Neural cell (in vitro differentiated cells): ENCODE results near the gene SH3TC2. TPM values are rescaled to one million over a fixed set of nuclear protein-coding genes. Genes with fewer than 3 reads are reported as not detected.

Experiments
- H2AFZ ChIP-seq: fragments of 200-600, 300-800 bp; sonication (generic), shearing (Covaris generic); 2 replicates; pipeline ENCODE4 v1.6.0; 2014; ENCODE audit warnings: low read depth, mild to moderate bottlenecking, antibody characterized with exemption, low read length, moderate library complexity
- H3F3A ChIP-seq: fragments of 200-600 bp; shearing (Covaris generic); 2 replicates; pipeline ENCODE4 v1.6.1; 2016; ENCODE audit warnings: mild to moderate bottlenecking, moderate library complexity, mixed read lengths, antibody characterized with exemption, low read length; ENCODE audit not compliant: insufficient read depth, poor library complexity, severe bottlenecking
- H3K27ac ChIP-seq: fragments of 200-600, 300-800 bp; sonication (generic), shearing (Covaris generic); 2 replicates; pipeline ENCODE4 v1.5.1; 2014; ENCODE audit warnings: mild to moderate bottlenecking, low read length, moderate library complexity
- H3K27me3 ChIP-seq: fragments of 300-800, 200-600 bp; sonication (generic), shearing (Covaris generic); 2 replicates; pipeline ENCODE4 v1.6.0; 2014; ENCODE audit warnings: mild to moderate bottlenecking, low read depth, low read length, moderate library complexity; ENCODE audit not compliant: insufficient read depth
- H3K36me3 ChIP-seq: fragments of 300-800, 200-600 bp; sonication (generic), shearing (Covaris generic); 2 replicates; pipeline ENCODE4 v1.5.1; 2014; ENCODE audit warnings: mild to moderate bottlenecking, antibody characterized with exemption, low read length, moderate library complexity; ENCODE audit not compliant: insufficient read depth
- H3K4me2 ChIP-seq: fragments of 300-800, 200-600 bp; sonication (generic), shearing (Covaris generic); 2 replicates; pipeline ENCODE4 v1.6.0; 2014; ENCODE audit warnings: mild to moderate bottlenecking, low read length
- H3K4me3 ChIP-seq: fragments of 300-800, 200-600 bp; sonication (generic), shearing (Covaris generic); 2 replicates; pipeline ENCODE4 v1.5.1; 2014; ENCODE audit warnings: mild to moderate bottlenecking, low read length, moderate library complexity
- H3K79me2 ChIP-seq: fragments of 200-600 bp; shearing (Covaris generic); replicated peaks from 2 replicates; pipeline ENCODE4 v1.6.0; 2014; ENCODE audit warnings: mild to moderate bottlenecking, low read length, moderate library complexity; ENCODE audit not compliant: insufficient read depth
- H3K9ac ChIP-seq: fragments of 300-800, 200-600 bp; sonication (generic), shearing (Covaris generic); 2 replicates; pipeline ENCODE4 v1.6.1; 2016; ENCODE audit warnings: mild to moderate bottlenecking, low read length, mixed read lengths
- H3K9me2 ChIP-seq: fragments of 200-600 bp; shearing (Covaris generic); 2 replicates; pipeline ENCODE4 v1.6.1; 2016; ENCODE audit warnings: mild to moderate bottlenecking, low read length, mixed read lengths; ENCODE audit not compliant: insufficient read depth
- H3K9me3 ChIP-seq: fragments of 200-600, 300-800 bp; sonication (generic), shearing (Covaris generic); 2 replicates; pipeline ENCODE4 v1.6.1; 2016; ENCODE audit warnings: mild to moderate bottlenecking, mixed run types, low read length, moderate library complexity, mixed read lengths
- H4K20me1 ChIP-seq: fragments of 200-600 bp; shearing (Covaris generic); 2 replicates; pipeline ENCODE4 v1.6.1; 2016; ENCODE audit warnings: mild to moderate bottlenecking, mixed run types; ENCODE audit not compliant: insufficient read depth
- EP300 ChIP-seq: fragments of 450-650 bp; conservative IDR thresholded peaks from 2 replicates; pipeline ENCODE4 v1.6.1; 2014; ENCODE audit warnings: antibody characterized with exemption, mild to moderate bottlenecking, moderate library complexity; ENCODE audit not compliant: poor library complexity, severe bottlenecking
- EZH2 ChIP-seq: fragments of 200-600, 300-800 bp; shearing (Covaris generic), sonication (generic); IDR thresholded peaks from 2 replicates; pipeline ENCODE4 v1.6.1; 2014; ENCODE audit warnings: antibody characterized with exemption, low read length, borderline replicate concordance, mild to moderate bottlenecking; ENCODE audit not compliant: insufficient read depth, poor library complexity, severe bottlenecking
- MXI1 ChIP-seq: fragments of 450-650 bp; conservative IDR thresholded peaks from 2 replicates; pipeline ENCODE4 v1.6.1; 2014; ENCODE audit warnings: antibody characterized with exemption, mild to moderate bottlenecking; ENCODE audit not compliant: poor library complexity, severe bottlenecking
- POLR2AphosphoS5 ChIP-seq: IDR thresholded peaks from 2 replicates; pipeline ENCODE4 v1.6.1; 2012
- RAD21 ChIP-seq: fragments of 450-650 bp; conservative IDR thresholded peaks from 2 replicates; pipeline ENCODE4 v1.6.1; 2014; ENCODE audit warnings: antibody characterized with exemption, mild to moderate bottlenecking, moderate library complexity
- SMC3 ChIP-seq: fragments of 450-650 bp; conservative IDR thresholded peaks from 2 replicates; pipeline ENCODE4 v1.6.1; 2014; ENCODE audit warnings: antibody characterized with exemption, mild to moderate bottlenecking, moderate library complexity; ENCODE audit not compliant: poor library complexity
- TAF1 ChIP-seq: IDR thresholded peaks from 2 replicates; pipeline ENCODE4 v1.6.1; 2012; ENCODE audit warnings: low read depth
- polyA plus RNA-seq: library from polyadenylated mRNA; depleted of rRNA; stranded (reverse); fragments of >200 nt; gene quantifications from 2 replicates; pipeline ENCODE4 v1.2.3, GENCODE V29; 2014
- TF ChIP-seq, protein P1 (sequence below): IDR thresholded peaks from 2 replicates; pipeline ENCODE4 v1.6.1; 2012; ENCODE audit warnings: borderline replicate concordance
- TF ChIP-seq, protein P2 (sequence below): fragments of 450-650 bp; IDR thresholded peaks from 2 replicates; pipeline ENCODE4 v1.5.1; 2014; ENCODE audit warnings: antibody characterized with exemption, mild to moderate bottlenecking, moderate library complexity; ENCODE audit not compliant: poor library complexity, severe bottlenecking

The SH3TC2 gene
- polyA plus RNA-seq, 1 donor from 2014 or later, result not detected

DNA sequence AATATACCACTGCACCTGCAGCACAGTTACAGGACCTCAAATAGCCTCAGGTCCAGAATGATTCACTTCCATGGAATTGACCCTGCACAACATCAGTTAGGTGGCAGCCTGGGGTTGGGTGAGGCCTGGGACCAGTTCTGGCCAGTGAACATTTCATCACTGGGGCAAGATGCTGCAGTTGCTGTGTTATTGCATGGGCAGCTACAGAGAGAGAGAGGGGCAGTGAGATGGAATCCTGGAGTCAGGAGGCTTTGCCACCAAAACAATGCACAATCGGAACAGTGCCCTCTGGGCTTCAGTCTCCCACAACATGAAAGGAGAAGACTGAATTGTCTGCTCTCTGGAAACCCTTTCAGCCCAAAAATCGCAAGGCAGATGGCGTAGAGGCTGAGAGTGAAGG is 51.8 kb downstream of the SH3TC2 start:
- H3K27ac ChIP-seq, result no peak overlapping the region

DNA sequence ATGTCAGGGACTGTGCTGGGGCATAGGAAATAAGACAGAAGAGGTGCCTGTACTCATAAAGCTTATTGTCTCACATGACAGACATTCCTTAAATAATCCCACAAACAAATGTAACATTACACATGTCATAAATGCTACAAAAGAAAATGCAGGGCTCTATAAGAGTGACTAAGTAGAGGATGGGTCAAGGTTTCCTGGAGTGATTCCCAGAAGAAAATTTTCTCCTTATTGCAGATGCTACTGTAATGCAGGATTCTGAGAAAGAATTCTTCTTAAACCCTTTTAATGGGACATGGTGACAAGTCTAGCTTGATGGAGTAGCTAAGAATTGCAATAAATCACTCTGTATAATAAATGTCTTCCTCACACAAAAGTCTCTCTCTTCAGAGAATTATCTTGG is 55.7 kb downstream of the SH3TC2 start:
- no peaks in the 10 kb centered on the region for H3K36me3 ChIP-seq
- no peaks in the 10 kb centered on the region for H3F3A ChIP-seq
- H3K9ac ChIP-seq, result no peak overlapping the region
- no peaks in the 10 kb centered on the region for H3K9me3 ChIP-seq
- H3K79me2 ChIP-seq, result no peaks in the 10 kb centered on the region
- no peak overlapping the region for H3K4me3 ChIP-seq
- no peaks in the 10 kb centered on the region for H4K20me1 ChIP-seq
- no peak overlapping the region for H3K27ac ChIP-seq
- TF ChIP-seq MXI1, result no peak
- TF ChIP-seq EP300, result no peak
- TF ChIP-seq SMC3, result no peak
- no peak for TF ChIP-seq TAF1
- TF ChIP-seq, protein P1, sequence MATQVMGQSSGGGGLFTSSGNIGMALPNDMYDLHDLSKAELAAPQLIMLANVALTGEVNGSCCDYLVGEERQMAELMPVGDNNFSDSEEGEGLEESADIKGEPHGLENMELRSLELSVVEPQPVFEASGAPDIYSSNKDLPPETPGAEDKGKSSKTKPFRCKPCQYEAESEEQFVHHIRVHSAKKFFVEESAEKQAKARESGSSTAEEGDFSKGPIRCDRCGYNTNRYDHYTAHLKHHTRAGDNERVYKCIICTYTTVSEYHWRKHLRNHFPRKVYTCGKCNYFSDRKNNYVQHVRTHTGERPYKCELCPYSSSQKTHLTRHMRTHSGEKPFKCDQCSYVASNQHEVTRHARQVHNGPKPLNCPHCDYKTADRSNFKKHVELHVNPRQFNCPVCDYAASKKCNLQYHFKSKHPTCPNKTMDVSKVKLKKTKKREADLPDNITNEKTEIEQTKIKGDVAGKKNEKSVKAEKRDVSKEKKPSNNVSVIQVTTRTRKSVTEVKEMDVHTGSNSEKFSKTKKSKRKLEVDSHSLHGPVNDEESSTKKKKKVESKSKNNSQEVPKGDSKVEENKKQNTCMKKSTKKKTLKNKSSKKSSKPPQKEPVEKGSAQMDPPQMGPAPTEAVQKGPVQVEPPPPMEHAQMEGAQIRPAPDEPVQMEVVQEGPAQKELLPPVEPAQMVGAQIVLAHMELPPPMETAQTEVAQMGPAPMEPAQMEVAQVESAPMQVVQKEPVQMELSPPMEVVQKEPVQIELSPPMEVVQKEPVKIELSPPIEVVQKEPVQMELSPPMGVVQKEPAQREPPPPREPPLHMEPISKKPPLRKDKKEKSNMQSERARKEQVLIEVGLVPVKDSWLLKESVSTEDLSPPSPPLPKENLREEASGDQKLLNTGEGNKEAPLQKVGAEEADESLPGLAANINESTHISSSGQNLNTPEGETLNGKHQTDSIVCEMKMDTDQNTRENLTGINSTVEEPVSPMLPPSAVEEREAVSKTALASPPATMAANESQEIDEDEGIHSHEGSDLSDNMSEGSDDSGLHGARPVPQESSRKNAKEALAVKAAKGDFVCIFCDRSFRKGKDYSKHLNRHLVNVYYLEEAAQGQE, result no peak
- no peak for TF ChIP-seq RAD21
- no peaks in the 10 kb centered on the region for H3K9me2 ChIP-seq
- no peak overlapping the region for H2AFZ ChIP-seq
- no peaks in the 10 kb centered on the region for H3K27me3 ChIP-seq
- no peak overlapping the region for H3K4me2 ChIP-seq

More for the DNA sequence above, 51.8 kb downstream of the SH3TC2 start:
- H3K9me2 ChIP-seq, result no peaks in the 10 kb centered on the region
- no peak overlapping the region for H3K9ac ChIP-seq
- no peaks in the 10 kb centered on the region for H4K20me1 ChIP-seq
- no peak overlapping the region for H2AFZ ChIP-seq
- no peaks in the 10 kb centered on the region for H3K36me3 ChIP-seq
- no peaks in the 10 kb centered on the region for H3F3A ChIP-seq
- no peak for TF ChIP-seq EZH2
- no peak for TF ChIP-seq EP300
- TF ChIP-seq, protein P2, sequence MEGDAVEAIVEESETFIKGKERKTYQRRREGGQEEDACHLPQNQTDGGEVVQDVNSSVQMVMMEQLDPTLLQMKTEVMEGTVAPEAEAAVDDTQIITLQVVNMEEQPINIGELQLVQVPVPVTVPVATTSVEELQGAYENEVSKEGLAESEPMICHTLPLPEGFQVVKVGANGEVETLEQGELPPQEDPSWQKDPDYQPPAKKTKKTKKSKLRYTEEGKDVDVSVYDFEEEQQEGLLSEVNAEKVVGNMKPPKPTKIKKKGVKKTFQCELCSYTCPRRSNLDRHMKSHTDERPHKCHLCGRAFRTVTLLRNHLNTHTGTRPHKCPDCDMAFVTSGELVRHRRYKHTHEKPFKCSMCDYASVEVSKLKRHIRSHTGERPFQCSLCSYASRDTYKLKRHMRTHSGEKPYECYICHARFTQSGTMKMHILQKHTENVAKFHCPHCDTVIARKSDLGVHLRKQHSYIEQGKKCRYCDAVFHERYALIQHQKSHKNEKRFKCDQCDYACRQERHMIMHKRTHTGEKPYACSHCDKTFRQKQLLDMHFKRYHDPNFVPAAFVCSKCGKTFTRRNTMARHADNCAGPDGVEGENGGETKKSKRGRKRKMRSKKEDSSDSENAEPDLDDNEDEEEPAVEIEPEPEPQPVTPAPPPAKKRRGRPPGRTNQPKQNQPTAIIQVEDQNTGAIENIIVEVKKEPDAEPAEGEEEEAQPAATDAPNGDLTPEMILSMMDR, result no peak
- TF ChIP-seq POLR2AphosphoS5, result no peak
- TF ChIP-seq RAD21, result no peak
- TF ChIP-seq, protein P1, result no peak
- H3K4me2 ChIP-seq, result no peak overlapping the region
- no peaks in the 10 kb centered on the region for H3K79me2 ChIP-seq
- no peak overlapping the region for H3K4me3 ChIP-seq
- H3K27me3 ChIP-seq, result no peaks in the 10 kb centered on the region
- H3K9me3 ChIP-seq, result no peaks in the 10 kb centered on the region
